Kidney tubule cell (primary cell): ENCODE results near the gene RSPRY1.

Experiments used
- DNase-seq: peaks from one replicate; pipeline ENCODE4 v3.0.0-alpha.2; 2018; ENCODE audit warnings: low spot score

RSPRY1 gene

GRCh38 chr16:57185945-57186871, at the start of gene RSPRY1, which contains the start of gene PSME3IP1:
TSS of gene RSPRY1 (plus strand) at chr16:57186329. CDS start at chr16:57204659, 18,330 bp downstream.
TSS of gene PSME3IP1 (minus strand) at chr16:57186039. CDS start at chr16:57173854, 12,185 bp downstream.
- DNase-seq: peak; percentile 100

- DNase-seq: no peak
Observed at GRCh38 chr16:57137043-57137442, 49.1 kb upstream of the RSPRY1 start.

GRCh38 chr16:57137566-57138273, 48.4 kb upstream of the RSPRY1 start:
- no peak for DNase-seq

GRCh38 chr16:57138281-57138935, 47.7 kb upstream of the RSPRY1 start:
- DNase-seq: no peak

- no peak for DNase-seq
Observed at GRCh38 chr16:57140931-57141668, 45.0 kb upstream of the RSPRY1 start.

- DNase-seq: no peak
Observed at GRCh38 chr16:57141822-57142631, 44.1 kb upstream of the RSPRY1 start.

- DNase-seq: no peak
Observed at GRCh38 chr16:57143149-57143921, 42.8 kb upstream of the RSPRY1 start.

- DNase-seq: no peak
Observed at GRCh38 chr16:57144027-57144426, 42.1 kb upstream of the RSPRY1 start.

- no peak for DNase-seq
Observed at GRCh38 chr16:57145046-57146021, 40.8 kb upstream of the RSPRY1 start.

GRCh38 chr16:57146040-57146647, 40.0 kb upstream of the RSPRY1 start:
- no peak for DNase-seq

GRCh38 chr16:57146735-57147134, 39.4 kb upstream of the RSPRY1 start:
- no peak for DNase-seq

GRCh38 chr16:57147381-57148221, 38.5 kb upstream of the RSPRY1 start:
- DNase-seq: no peak

- DNase-seq: no peak
Observed at GRCh38 chr16:57148481-57148880, 37.6 kb upstream of the RSPRY1 start.

- no peak for DNase-seq
Observed at GRCh38 chr16:57149391-57149790, 36.7 kb upstream of the RSPRY1 start.

GRCh38 chr16:57150682-57151330, 35.3 kb upstream of the RSPRY1 start:
- peak; percentile 41 for DNase-seq

GRCh38 chr16:57151369-57151768, 34.8 kb upstream of the RSPRY1 start:
- DNase-seq: no peak
